HEK293 (cell line): ENCODE measurements around the gene FRMD4A.

ENCODE experiments used
- CTCF ChIA-PET: fragments of 350-600 bp; formaldehyde crosslinking; extraction: SDS; loops from one replicate; lab custom pipeline; 2021; ENCODE audit warnings: antibody characterized with exemption; lab: Yijun Ruan, JAX
- POLR2A ChIA-PET: fragments of 300-600 bp; formaldehyde crosslinking; extraction: SDS; loops from one replicate; lab custom pipeline; 2020; ENCODE audit warnings: antibody characterized with exemption, inconsistent platforms; lab: Yijun Ruan, JAX
- H3K27ac ChIP-seq: fragments of 200-500 bp; sonication (Bioruptor generic); 2 replicates; pipeline ENCODE4 v1.5.1; 2014; ENCODE audit warnings: low read depth, low read length, control low read depth, inconsistent platforms; ENCODE audit errors: extremely low read depth
- H3K36me3 ChIP-seq, 2 experiments: fragments of 200-500 bp in 1 of 2; sonication (Bioruptor generic) in 1 of 2; 1 replicate in 1 of 2; 2 replicates in 1 of 2; pipeline ENCODE4 v1.5.1; 2014 to 2017; ENCODE audit warnings: inconsistent platforms in 2 of 2, low read length in 2 of 2; ENCODE audit not compliant: control insufficient read depth in 2 of 2, insufficient read depth in 1 of 2
- H3K4me1 ChIP-seq: fragments of 200-500 bp; sonication (Bioruptor generic); 2 replicates; pipeline ENCODE4 v1.5.1; 2014; ENCODE audit warnings: mild to moderate bottlenecking, low read length, inconsistent platforms; ENCODE audit not compliant: control insufficient read depth, insufficient read depth
- H3K4me3 ChIP-seq: 2 replicates; pipeline ENCODE4 v1.5.1; 2011; ENCODE audit warnings: low read depth, mild to moderate bottlenecking, control low read depth, low read length, moderate library complexity
- H3K9me3 ChIP-seq: fragments of 200-500 bp; sonication (Bioruptor generic); 2 replicates; pipeline ENCODE4 v1.5.1; 2014; ENCODE audit warnings: low read depth, low read length, inconsistent platforms; ENCODE audit not compliant: control insufficient read depth, insufficient read depth
- GLI4 ChIP-seq: fragments of 450-650 bp; formaldehyde crosslinking; IDR thresholded peaks from 2 replicates; pipeline ENCODE4 v1.5.1; 2016; ENCODE audit warnings: missing biosample characterization, missing genetic modification characterization
- INSM2 ChIP-seq: fragments of 450-650 bp; formaldehyde crosslinking; IDR thresholded peaks from 2 replicates; pipeline ENCODE4 v1.5.1; 2016; ENCODE audit warnings: missing biosample characterization, missing genetic modification characterization
- KLF7 ChIP-seq: fragments of 450-650 bp; formaldehyde crosslinking; IDR thresholded peaks from 2 replicates; pipeline ENCODE4 v1.5.1; 2016; ENCODE audit warnings: missing biosample characterization, missing genetic modification characterization, borderline replicate concordance
- TSHZ1 ChIP-seq: fragments of 450-650 bp; formaldehyde crosslinking; IDR thresholded peaks from 2 replicates; pipeline ENCODE4 v1.5.1; 2016; ENCODE audit warnings: missing biosample characterization, missing genetic modification characterization, borderline replicate concordance
- ZBTB1 ChIP-seq: fragments of 450-650 bp; formaldehyde crosslinking; IDR thresholded peaks from 2 replicates; pipeline ENCODE4 v1.5.1; 2016; ENCODE audit warnings: missing biosample characterization, missing genetic modification characterization
- ZBTB20 ChIP-seq: fragments of 450-650 bp; formaldehyde crosslinking; IDR thresholded peaks from 2 replicates; pipeline ENCODE4 v1.5.1; 2016; ENCODE audit warnings: missing biosample characterization, missing genetic modification characterization
- ZFP41 ChIP-seq: fragments of 450-650 bp; formaldehyde crosslinking; IDR thresholded peaks from 2 replicates; pipeline ENCODE4 v1.5.1; 2016; ENCODE audit warnings: missing biosample characterization, missing genetic modification characterization, borderline replicate concordance
- ZNF155 ChIP-seq: fragments of 450-650 bp; formaldehyde crosslinking; IDR thresholded peaks from 2 replicates; pipeline ENCODE4 v1.5.1; 2016; ENCODE audit warnings: missing biosample characterization, missing genetic modification characterization
- ZNF174 ChIP-seq: fragments of 450-650 bp; formaldehyde crosslinking; IDR thresholded peaks from 2 replicates; pipeline ENCODE4 v1.5.0; 2017; ENCODE audit warnings: missing biosample characterization, mild to moderate bottlenecking, missing genetic modification characterization
- ZNF24 ChIP-seq: fragments of 450-650 bp; formaldehyde crosslinking; IDR thresholded peaks from 2 replicates; pipeline ENCODE4 v1.5.1; 2016; ENCODE audit warnings: missing biosample characterization, missing genetic modification characterization
- ZNF544 ChIP-seq: fragments of 450-650 bp; formaldehyde crosslinking; IDR thresholded peaks from 2 replicates; pipeline ENCODE4 v1.5.0; 2017; ENCODE audit warnings: missing biosample characterization, missing genetic modification characterization
- ZNF555 ChIP-seq: fragments of 450-650 bp; formaldehyde crosslinking; conservative IDR thresholded peaks from 2 replicates; pipeline ENCODE4 v1.5.1; 2017; ENCODE audit warnings: missing biosample characterization, mild to moderate bottlenecking, missing genetic modification characterization, inconsistent platforms
- ZNF558 ChIP-seq: fragments of 450-650 bp; formaldehyde crosslinking; IDR thresholded peaks from 2 replicates; pipeline ENCODE4 v1.5.1; 2016; ENCODE audit warnings: missing biosample characterization, missing genetic modification characterization
- ZNF596 ChIP-seq: fragments of 450-650 bp; IDR thresholded peaks from 2 replicates; pipeline ENCODE4 v1.5.0; 2018; ENCODE audit warnings: missing biosample characterization, mild to moderate bottlenecking, missing genetic modification characterization, moderate library complexity
- ZNF707 ChIP-seq: fragments of 450-650 bp; formaldehyde crosslinking; IDR thresholded peaks from 2 replicates; pipeline ENCODE4 v1.5.1; 2016; ENCODE audit warnings: missing biosample characterization, missing genetic modification characterization
- ZNF777 ChIP-seq: fragments of 450-650 bp; formaldehyde crosslinking; IDR thresholded peaks from 2 replicates; pipeline ENCODE4 v1.5.1; 2017; ENCODE audit warnings: missing biosample characterization, missing genetic modification characterization, borderline replicate concordance
- ZNF830 ChIP-seq: fragments of 450-650 bp; IDR thresholded peaks from 2 replicates; pipeline ENCODE4 v1.5.0; 2018; ENCODE audit warnings: missing biosample characterization, missing genetic modification characterization, low read depth, mild to moderate bottlenecking, moderate library complexity
- ZSCAN16 ChIP-seq: fragments of 450-650 bp; formaldehyde crosslinking; IDR thresholded peaks from 2 replicates; pipeline ENCODE4 v1.5.1; 2016; ENCODE audit warnings: missing biosample characterization, missing genetic modification characterization
- ZSCAN30 ChIP-seq: fragments of 450-650 bp; IDR thresholded peaks from 2 replicates; pipeline ENCODE4 v1.5.1; 2018; ENCODE audit warnings: missing biosample characterization, mild to moderate bottlenecking, missing genetic modification characterization, moderate library complexity

FRMD4A gene

GRCh38 chr10:13862546-13863233 lies 468.0 kb downstream of the FRMD4A start:
- H3K27ac ChIP-seq, result no peak overlapping the region
- no peaks in the 10 kb centered on the region for H3K4me1 ChIP-seq
- POLR2A ChIA-PET, result no interaction called here
- TF ChIP-seq ZNF777 (tag by site-specific recombination) (no peak), ZNF544 (tag by site-specific recombination) (no peak)
- TF ChIP-seq, all 188 proteins: peak for 0
- Histone ChIP-seq H3K9me3 (no peaks in the 10 kb centered on the region), H3K4me3 (no peak overlapping the region), H3K36me3 (no peaks in the 10 kb centered on the region)
- CTCF ChIA-PET, result interaction anchor here (0.7 kb wide), 2 partner anchors 188 to 411 kb away, joined by 3 to 4 read pairs; no protein-coding TSS in a partner anchor

- POLR2A ChIA-PET, result no interaction called here
- CTCF ChIA-PET, result interaction anchor here (0.7 kb wide), 1 partner anchor 22 kb away, joined by 3 read pairs; no protein-coding TSS in a partner anchor
- no peak overlapping the region for H3K4me3 ChIP-seq
- H3K4me1 ChIP-seq, result no peaks in the 10 kb centered on the region
- TF ChIP-seq ZNF24 (tag by site-specific recombination) (no peak), ZSCAN30 (no peak), ZNF830 (tag by site-specific recombination) (no peak), TSHZ1 (tag by site-specific recombination) (no peak), ZBTB20 (no peak), ZFP41 (tag by site-specific recombination) (no peak), GLI4 (tag by site-specific recombination) (no peak), ZNF596 (tag by site-specific recombination) (no peak), ZSCAN16 (tag by site-specific recombination) (no peak), ZNF555 (no peak), ZNF155 (no peak), INSM2 (tag by site-specific recombination) (no peak), ZNF558 (tag by site-specific recombination) (no peak), ZNF174 (tag by site-specific recombination) (no peak), ZBTB1 (tag by site-specific recombination) (no peak), KLF7 (tag by site-specific recombination) (no peak), ZNF707 (no peak)
- TF ChIP-seq, all 188 proteins: peak for 0
- H3K27ac ChIP-seq, result no peak overlapping the region
- no peaks in the 10 kb centered on the region for H3K9me3 ChIP-seq
- H3K36me3 ChIP-seq, result no peaks in the 10 kb centered on the region
Measured at GRCh38 chr10:13860886-13861285, 469.8 kb downstream of the FRMD4A start.
